H1 (cell line): ENCODE measurements around the gene PPP3CB. TPM values are rescaled to one million over a fixed set of nuclear protein-coding genes. Genes with fewer than 3 reads are reported as not detected.

ENCODE experiments used
- CTCF ChIA-PET: fragments of 300-600 bp; sonication (Branson Sonifier 250); formaldehyde crosslinking; loops from one replicate; lab custom pipeline; 2021; ENCODE audit not compliant: partially characterized antibody; lab: Charles Lee
- POLR2A ChIA-PET: fragments of 300-600 bp; sonication (Branson Sonifier 250); formaldehyde crosslinking; loops from one replicate; lab custom pipeline; 2021; ENCODE audit warnings: inconsistent platforms; ENCODE audit not compliant: partially characterized antibody; lab: Charles Lee
- DNase-seq, 2 experiments: peaks; one replicate each; pipeline versions ENCODE4 v3.0.0 to v3.0.0-alpha.2; 2010 to 2022; ENCODE audit warnings: low spot score in 2 of 2, low read depth in 1 of 2, mixed read lengths in 1 of 2
- FAIRE-seq: peaks from 2 replicates; lab custom pipeline; 2011; peaks lifted over from hg19 to GRCh38; lab: Jason Lieb, UNC
- H2AFZ ChIP-seq: 2 replicates; pipeline ENCODE4 v1.8.1; 2012; ENCODE audit warnings: low read length, inconsistent platforms
- H2AK5ac ChIP-seq: 2 replicates; pipeline ENCODE4 v1.6.1; 2013; ENCODE audit warnings: low read depth, low read length
- H2BK120ac ChIP-seq: replicated peaks from 2 replicates; pipeline ENCODE3; 2013; ENCODE audit warnings: low read depth, low read length, inconsistent platforms
- H2BK12ac ChIP-seq: 2 replicates; pipeline ENCODE4 v1.6.1; 2013; ENCODE audit warnings: low read depth, low read length
- H2BK15ac ChIP-seq: 2 replicates; pipeline ENCODE4 v1.6.1; 2013; ENCODE audit warnings: low read length
- H2BK20ac ChIP-seq: 2 replicates; pipeline ENCODE4 v1.6.1; 2013; ENCODE audit warnings: low read length
- H2BK5ac ChIP-seq: 2 replicates; pipeline ENCODE4 v1.6.1; 2013; ENCODE audit warnings: low read depth, low read length
- H3K14ac ChIP-seq: 2 replicates; pipeline ENCODE4 v1.6.1; 2013; ENCODE audit warnings: inconsistent platforms; ENCODE audit not compliant: insufficient read length
- H3K18ac ChIP-seq: 2 replicates; pipeline ENCODE4 v1.6.1; 2013; ENCODE audit warnings: low read length; ENCODE audit errors: extremely low read depth
- H3K23ac ChIP-seq: 2 replicates; pipeline ENCODE4 v1.6.1; 2013; ENCODE audit warnings: inconsistent platforms; ENCODE audit not compliant: insufficient read length
- H3K23me2 ChIP-seq: 2 replicates; pipeline ENCODE4 v1.6.1; 2013; ENCODE audit warnings: low read depth, low read length
- H3K27ac ChIP-seq: 2 replicates; pipeline ENCODE4 v1.6.1; 2011; ENCODE audit warnings: low read depth, low read length, inconsistent platforms
- H3K27me3 ChIP-seq, 4 experiments: replicated peaks in 1 of 4; 1 replicate in 1 of 4; 2 replicates in 3 of 4; pipeline versions ENCODE4 v1.6.1 to v1.8.1; 2011 to 2013; ENCODE audit warnings: low read length in 3 of 4, mild to moderate bottlenecking in 3 of 4, inconsistent platforms in 2 of 4, mixed read lengths in 2 of 4, moderate library complexity in 1 of 4; ENCODE audit not compliant: control insufficient read depth in 3 of 4, insufficient read depth in 3 of 4; ENCODE audit errors: extremely low read depth in 1 of 4
- H3K36me3 ChIP-seq, 4 experiments: 2 replicates each; pipeline versions ENCODE4 v1.6.1 to v1.8.1; 2011 to 2013; ENCODE audit warnings: mild to moderate bottlenecking in 4 of 4, low read length in 3 of 4, moderate library complexity in 2 of 4, control low read depth in 1 of 4, inconsistent platforms in 1 of 4; ENCODE audit not compliant: insufficient read depth in 4 of 4, control insufficient read depth in 2 of 4
- H3K4ac ChIP-seq: replicated peaks from 2 replicates; pipeline ENCODE3; 2013; ENCODE audit warnings: low read length, low read depth, mixed read lengths, inconsistent platforms; ENCODE audit not compliant: insufficient read length
- H3K4me1 ChIP-seq, 4 experiments: replicated peaks in 1 of 4; 1 replicate in 1 of 4; 2 replicates in 3 of 4; pipeline versions ENCODE4 v1.6.1 to v1.8.1; 2011 to 2013; ENCODE audit warnings: low read length in 3 of 4, inconsistent platforms in 2 of 4, mixed read lengths in 1 of 4; ENCODE audit not compliant: insufficient read depth in 4 of 4, control insufficient read depth in 3 of 4
- H3K4me2 ChIP-seq, 2 experiments: 2 replicates each; pipeline versions ENCODE4 v1.6.1 to v1.8.1; 2011 to 2013; ENCODE audit warnings: low read depth in 2 of 2, low read length in 2 of 2, control low read depth in 1 of 2, inconsistent platforms in 1 of 2, mild to moderate bottlenecking in 1 of 2; ENCODE audit not compliant: insufficient read depth in 1 of 2
- H3K4me3 ChIP-seq, 4 experiments: fragments of 200-600, 300-600 bp in 1 of 4; sonication (generic), shearing (Covaris generic), sonication (Bioruptor Twin) in 1 of 4; 2 replicates each; pipeline versions ENCODE4 v1.5.1 to v1.8.1; 2011 to 2016; ENCODE audit warnings: low read length in 4 of 4, low read depth in 3 of 4, control low read depth in 2 of 4, inconsistent platforms in 2 of 4, mild to moderate bottlenecking in 2 of 4, mixed read lengths in 1 of 4, moderate library complexity in 1 of 4; ENCODE audit not compliant: insufficient read depth in 2 of 4; ENCODE audit errors: extremely low read depth in 1 of 4
- H3K56ac ChIP-seq: replicated peaks from 2 replicates; pipeline ENCODE3; 2013; ENCODE audit warnings: low read depth, mild to moderate bottlenecking, mixed read lengths, low read length, inconsistent platforms; ENCODE audit not compliant: insufficient read length
- H3K79me1 ChIP-seq: 2 replicates; pipeline ENCODE4 v1.6.1; 2013; ENCODE audit warnings: low read depth, low read length, control low read depth
- H3K79me2 ChIP-seq, 2 experiments: 2 replicates each; pipeline versions ENCODE4 v1.6.1 to v1.8.1; 2012 to 2013; ENCODE audit warnings: low read length in 2 of 2, mild to moderate bottlenecking in 2 of 2, inconsistent platforms in 1 of 2; ENCODE audit not compliant: insufficient read depth in 2 of 2, control insufficient read depth in 1 of 2
- H3K9ac ChIP-seq, 4 experiments: replicated peaks in 1 of 4; 1 replicate in 1 of 4; 2 replicates in 3 of 4; pipeline versions ENCODE4 v1.6.1 to v1.8.1; 2011 to 2013; ENCODE audit warnings: low read depth in 3 of 4, low read length in 3 of 4, control low read depth in 2 of 4, mild to moderate bottlenecking in 2 of 4, moderate library complexity in 2 of 4, inconsistent platforms in 1 of 4; ENCODE audit errors: extremely low read depth in 1 of 4
- H3K9me3 ChIP-seq, 2 experiments: 2 replicates each; pipeline versions ENCODE4 v1.6.1 to v1.8.1; 2012 to 2013; ENCODE audit warnings: mild to moderate bottlenecking in 2 of 2, moderate library complexity in 2 of 2, control low read depth in 1 of 2, inconsistent platforms in 1 of 2, low read depth in 1 of 2, low read length in 1 of 2, mixed read lengths in 1 of 2; ENCODE audit not compliant: insufficient read depth in 2 of 2
- H4K20me1 ChIP-seq, 2 experiments: replicated peaks in 1 of 2; 2 replicates each; pipeline versions ENCODE3 to v1.8.1; 2011 to 2013; ENCODE audit warnings: inconsistent platforms in 2 of 2, low read length in 2 of 2, mild to moderate bottlenecking in 1 of 2; ENCODE audit not compliant: insufficient read depth in 2 of 2, control insufficient read depth in 1 of 2
- H4K5ac ChIP-seq: 2 replicates; pipeline ENCODE4 v1.6.1; 2013; ENCODE audit warnings: low read length, low read depth, mixed read lengths, inconsistent platforms; ENCODE audit not compliant: insufficient read length
- H4K8ac ChIP-seq: 2 replicates; pipeline ENCODE4 v1.8.0; 2013; ENCODE audit warnings: mild to moderate bottlenecking, moderate library complexity, low read length, inconsistent platforms; ENCODE audit not compliant: insufficient read depth; ENCODE audit errors: extremely low read depth
- H4K91ac ChIP-seq: replicated peaks from 2 replicates; pipeline ENCODE3; 2013; ENCODE audit warnings: low read length, mixed read lengths, inconsistent platforms; ENCODE audit not compliant: insufficient read length
- RAD21 ChIP-seq, 2 experiments: IDR thresholded peaks in 1 of 2; conservative IDR thresholded peaks in 1 of 2; 2 replicates each; pipeline ENCODE4 v1.6.1; 2011; ENCODE audit warnings: low read depth in 2 of 2, low read length in 2 of 2, improper control_type of control experiment in 1 of 2, inconsistent platforms in 1 of 2, mild to moderate bottlenecking in 1 of 2, moderate library complexity in 1 of 2
- TBP ChIP-seq: IDR thresholded peaks from 2 replicates; pipeline ENCODE4 v1.6.1; 2011; ENCODE audit warnings: low read depth, low read length, improper control_type of control experiment
- WGBS, 2 experiments: shearing (Covaris generic) in 1 of 2; methylation state at CpG; one replicate each; pipeline versions ENCODE4 v1.1.6 to v1.1.7; 2013 to 2015; ENCODE audit warnings: low lambda C conversion rate in 2 of 2, mixed read lengths in 2 of 2, inconsistent platforms in 1 of 2, low coverage in 1 of 2, missing lambda C conversion rate in 1 of 2; ENCODE audit not compliant: insufficient replicate concordance in 2 of 2, insufficient coverage in 1 of 2, insufficient read length in 1 of 2; ENCODE audit errors: extremely low coverage in 1 of 2, missing lambda C conversion rate in 1 of 2; 5-methylcytosine and 5-hydroxymethylcytosine counted together
- polyA plus RNA-seq, 7 experiments: library from polyadenylated mRNA; depleted of rRNA in 3 of 7; stranded (reverse) in 5 of 7; unstranded in 2 of 7; fragments of >200 nt in 5 of 7; fragments of 200-250 nt in 2 of 7; gene quantifications; 1 replicate in 5 of 7; 2 replicates in 1 of 7; 4 replicates in 1 of 7; pipeline versions ENCODE4 v1.2.1 to v1.2.3, GENCODE V29; 2011 to 2013; ENCODE audit warnings: missing spikeins in 2 of 7, mixed read lengths in 2 of 7
- total RNA-seq: library from RNA; stranded (reverse); fragmentation: NEBNext Ultra II Directional; extraction: Animal tissue kit (Norgen Biotek cat#: 25700); gene quantifications from 2 replicates; pipeline ENCODE4 v1.2.1, GENCODE V29; 2021

The PPP3CB gene
- total and polyA plus RNA-seq, 2 of the 8 experiments (the other 6 are each of a cell fraction or from before 2014, with no cell fraction given), result 10.5 to 36.3 TPM

DNA sequence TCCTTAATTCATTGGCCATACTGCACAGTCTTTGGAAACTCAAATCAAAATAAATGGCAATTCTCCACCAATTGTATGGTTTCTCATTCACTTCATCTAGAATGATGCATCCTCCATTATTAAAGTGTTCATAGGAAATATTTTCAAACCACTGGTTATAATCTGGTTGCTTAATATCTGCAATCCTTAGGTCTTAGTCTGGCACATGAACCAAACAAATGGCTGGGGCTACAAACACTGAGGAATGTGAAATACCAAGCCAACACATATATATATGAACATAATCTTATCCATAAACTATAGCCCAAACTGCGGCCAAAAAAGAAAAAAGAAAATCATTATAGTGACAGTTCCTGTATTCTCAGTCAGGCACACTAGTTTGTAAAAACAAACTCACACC lies 56.8 kb downstream of the PPP3CB start:
- Histone ChIP-seq H3K18ac (no peak overlapping the region), H3K27me3 (no peaks in the 10 kb centered on the region), H3K4me1 (no peaks in the 10 kb centered on the region), H2BK120ac (no peak overlapping the region), H2BK12ac (no peak overlapping the region), H3K4me2 (no peak overlapping the region), H3K27ac (no peak overlapping the region), H3K9ac (peak overlapping the region in 1 of 4 experiments; percentile 34; a peak in 1 of 7 replicates), H3K79me2 (no peaks in the 10 kb centered on the region), H2BK5ac (no peak overlapping the region), H3K23me2 (no peaks in the 10 kb centered on the region), H4K20me1 (no peaks in the 10 kb centered on the region), H2AK5ac (no peak overlapping the region), H2BK20ac (no peak overlapping the region), H3K4ac (no peak overlapping the region), H2BK15ac (no peak overlapping the region), H3K4me3 (no peak overlapping the region), H4K8ac (no peak overlapping the region), H3K14ac (no peak overlapping the region), H3K56ac (no peak overlapping the region), H3K23ac (no peak overlapping the region), H3K9me3 (no peaks in the 10 kb centered on the region), H4K5ac (no peak overlapping the region), H3K36me3 (peaks cover 0 to 9% (median 2%) of the 10 kb centered on the region in 4 experiments; a peak in 2 of 8 replicates), H2AFZ (no peak overlapping the region), H4K91ac (no peak overlapping the region), H3K79me1 (no peaks in the 10 kb centered on the region)
- POLR2A ChIA-PET, result no interaction called here
- FAIRE-seq, result no peak
- TF ChIP-seq RAD21 (IDR thresholded peaks at IDR 0.05 in 1 of 2, conservative IDR thresholded peaks at IDR 0.05 in 1 of 2; ENCODE audit: low read depth in 2 of 2, low read length in 2 of 2), result no peak
- no peak for TF ChIP-seq TBP
- WGBS, 2 experiments, result 90% methylated on average over 1 of the region's 1 CpG; no CpG with 5 or more reads in 1 of the 2 experiments
- DNase-seq, result no peak
- CTCF ChIA-PET, result no interaction called here
